HG02852 (cell line): ENCODE results near the gene TAF1C.

ENCODE experiments used
- ATAC-seq: cut with Tn5 transposase; IDR thresholded peaks from one replicate; pipeline ENCODE4 v1.9.1; 2021; ENCODE audit warnings: mild to moderate bottlenecking, moderate library complexity; ENCODE audit not compliant: unreplicated experiment

TAF1C gene

GRCh38 chr16:84136331-84137125 lies 50.3 kb downstream of the TAF1C start:
- ATAC-seq, result no peak

DNA sequence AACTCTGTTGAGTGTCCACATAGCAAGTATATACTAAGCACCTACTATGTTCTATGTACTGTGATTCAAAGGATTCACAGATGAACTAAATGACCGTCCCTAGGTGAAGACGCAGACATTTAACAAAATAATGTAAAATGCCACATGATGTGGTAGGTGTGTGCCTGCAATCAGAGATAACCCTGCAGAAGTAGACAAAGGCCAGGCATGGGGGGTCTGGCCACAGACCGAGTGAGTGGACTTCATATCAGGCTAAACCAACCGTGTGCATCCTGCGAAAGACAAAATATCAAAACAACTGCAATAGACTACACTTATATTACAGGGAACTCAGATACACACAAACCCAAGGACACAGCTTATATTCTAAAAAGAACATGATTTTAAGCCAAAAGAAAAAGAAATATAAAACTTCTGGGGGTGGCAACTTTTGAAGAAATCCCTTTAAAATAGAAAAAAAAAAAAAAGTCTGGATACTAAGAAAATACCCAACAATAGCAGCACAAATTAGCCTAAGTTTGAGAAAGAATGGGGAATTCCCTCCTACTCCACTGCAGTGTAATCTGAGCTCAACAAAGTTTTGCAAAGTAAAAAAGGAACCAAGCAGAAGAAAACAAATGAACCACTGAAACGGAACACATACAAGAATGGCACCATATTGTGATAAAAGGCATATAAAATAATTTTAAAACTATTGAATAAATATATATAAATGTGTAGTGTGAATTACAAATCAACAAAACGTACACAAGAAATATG lies 54.2 kb downstream of the TAF1C start:
- ATAC-seq, result no peak

GRCh38 chr16:84131117-84131516 lies 55.7 kb downstream of the TAF1C start:
- no peak for ATAC-seq
